Prostate gland (tissue), 2 donors: ENCODE data around the gene WDR59.

Experiments
- POLR2AphosphoS5 ChIP-seq: sonication (generic); formaldehyde crosslinking; IDR thresholded peaks from one replicate; pipeline ENCODE4 v1.6.1; 2017; ENCODE audit warnings: antibody characterized with exemption
- TF ChIP-seq, protein P1 (sequence below), 4 experiments: fragments of 200-600 bp in 2 of 4; fragments of 450-650 bp in 2 of 4; sonication (generic) in 2 of 4; IDR thresholded peaks; 1 replicate in 3 of 4; 2 replicates in 1 of 4; pipeline ENCODE4 v1.5.1; 2016 to 2019; ENCODE audit warnings: antibody characterized with exemption in 4 of 4, mild to moderate bottlenecking in 2 of 4, moderate library complexity in 2 of 4

DNA sequence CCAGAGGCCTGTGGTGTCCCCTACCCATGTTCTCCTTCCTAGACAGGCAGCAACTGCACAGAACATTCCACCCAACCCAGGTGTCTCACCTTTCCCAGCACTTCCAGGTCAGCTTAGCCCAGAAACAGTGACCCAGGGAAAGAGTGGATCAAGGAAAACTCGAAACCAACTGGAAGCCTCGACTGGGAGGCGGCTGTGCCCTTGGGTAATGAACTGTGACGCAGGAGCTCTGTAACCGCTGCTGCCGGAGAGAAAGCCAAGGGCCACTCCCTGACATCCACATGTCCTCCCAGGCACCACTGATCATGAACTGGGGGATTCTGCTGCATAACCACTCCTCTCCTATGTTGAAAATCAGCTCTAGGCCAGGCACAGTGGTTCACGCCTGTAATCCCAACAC, 34.4 kb downstream of the WDR59 start:
- no peak for TF ChIP-seq POLR2AphosphoS5
- TF ChIP-seq, protein P1, sequence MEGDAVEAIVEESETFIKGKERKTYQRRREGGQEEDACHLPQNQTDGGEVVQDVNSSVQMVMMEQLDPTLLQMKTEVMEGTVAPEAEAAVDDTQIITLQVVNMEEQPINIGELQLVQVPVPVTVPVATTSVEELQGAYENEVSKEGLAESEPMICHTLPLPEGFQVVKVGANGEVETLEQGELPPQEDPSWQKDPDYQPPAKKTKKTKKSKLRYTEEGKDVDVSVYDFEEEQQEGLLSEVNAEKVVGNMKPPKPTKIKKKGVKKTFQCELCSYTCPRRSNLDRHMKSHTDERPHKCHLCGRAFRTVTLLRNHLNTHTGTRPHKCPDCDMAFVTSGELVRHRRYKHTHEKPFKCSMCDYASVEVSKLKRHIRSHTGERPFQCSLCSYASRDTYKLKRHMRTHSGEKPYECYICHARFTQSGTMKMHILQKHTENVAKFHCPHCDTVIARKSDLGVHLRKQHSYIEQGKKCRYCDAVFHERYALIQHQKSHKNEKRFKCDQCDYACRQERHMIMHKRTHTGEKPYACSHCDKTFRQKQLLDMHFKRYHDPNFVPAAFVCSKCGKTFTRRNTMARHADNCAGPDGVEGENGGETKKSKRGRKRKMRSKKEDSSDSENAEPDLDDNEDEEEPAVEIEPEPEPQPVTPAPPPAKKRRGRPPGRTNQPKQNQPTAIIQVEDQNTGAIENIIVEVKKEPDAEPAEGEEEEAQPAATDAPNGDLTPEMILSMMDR (IDR thresholded peaks at IDR 0.05) = no peak
